Ishikawa (cell line): ENCODE results near the gene RSPH9.

ENCODE experiments used
- CREB1 ChIP-seq: IDR thresholded peaks from 2 replicates; pipeline ENCODE4 v1.6.1; 2012; ENCODE audit warnings: low read depth
- EGR1 ChIP-seq: IDR thresholded peaks from 2 replicates; pipeline ENCODE4 v1.6.1; 2012
- EP300 ChIP-seq: IDR thresholded peaks from 2 replicates; pipeline ENCODE4 v1.6.1; 2012; ENCODE audit warnings: borderline replicate concordance
- FOXM1 ChIP-seq: IDR thresholded peaks from 2 replicates; pipeline ENCODE4 v1.6.1; 2012; ENCODE audit warnings: low read depth, borderline replicate concordance
- MAX ChIP-seq: IDR thresholded peaks from 2 replicates; pipeline ENCODE4 v1.6.1; 2012
- TAF1 ChIP-seq: IDR thresholded peaks from 2 replicates; pipeline ENCODE4 v1.6.1; 2012; ENCODE audit warnings: low read depth, mild to moderate bottlenecking
- TCF12 ChIP-seq: IDR thresholded peaks from 2 replicates; pipeline ENCODE4 v1.6.1; 2012; ENCODE audit warnings: low read depth
- YY1 ChIP-seq: IDR thresholded peaks from 2 replicates; pipeline ENCODE4 v1.6.1; 2012; ENCODE audit warnings: low read depth

- no peak for TF ChIP-seq CREB1
- TF ChIP-seq EP300: no peak
- TF ChIP-seq YY1: no peak
- TF ChIP-seq TAF1: no peak
- TF ChIP-seq EGR1: no peak
- no peak for TF ChIP-seq TCF12
- no peak for TF ChIP-seq MAX
- TF ChIP-seq FOXM1: no peak
These were observed 38.0 kb downstream of the RSPH9 start for GRCh38 chr6:43682724-43683429.
